Spinal cord (tissue), 10 donors: ENCODE data around the gene CCDC61. TPM values are rescaled to one million over a fixed set of nuclear protein-coding genes. Genes with fewer than 3 reads are reported as not detected.
A peak's percentile ranks its signal among the peaks of the same experiment; 100 is the strongest.

ENCODE experiments used
- DNase-seq, 6 donors: peaks; one replicate each; pipeline versions ENCODE4 v3.0.0 to v3.0.0-alpha.2; 2013 to 2015; ENCODE audit warnings: low spot score in 6 of 6, low read depth in 4 of 6
- H3K27ac ChIP-seq: one replicate; pipeline ENCODE4 v1.5.1; 2013; ENCODE audit warnings: low read depth, low read length, control low read depth
- H3K27me3 ChIP-seq: one replicate; pipeline ENCODE4 v1.6.1; 2013; ENCODE audit warnings: low read length; ENCODE audit not compliant: control insufficient read depth, insufficient read depth
- H3K36me3 ChIP-seq: one replicate; pipeline ENCODE4 v1.6.1; 2013; ENCODE audit warnings: low read length; ENCODE audit not compliant: control insufficient read depth, insufficient read depth
- H3K4me1 ChIP-seq: one replicate; pipeline ENCODE4 v1.6.1; 2013; ENCODE audit warnings: low read length; ENCODE audit not compliant: control insufficient read depth, insufficient read depth
- H3K4me3 ChIP-seq: one replicate; pipeline ENCODE4 v1.5.1; 2013; ENCODE audit warnings: low read depth, low read length, control low read depth
- H3K9me3 ChIP-seq: one replicate; pipeline ENCODE4 v1.6.1; 2013; ENCODE audit warnings: low read length; ENCODE audit not compliant: control insufficient read depth, insufficient read depth
- WGBS: methylation state at CpG from one replicate; pipeline ENCODE4 v1.1.5; 2013; ENCODE audit warnings: missing lambda C conversion rate; ENCODE audit not compliant: insufficient coverage; 5-methylcytosine and 5-hydroxymethylcytosine counted together
- polyA plus RNA-seq, 2 donors: library from polyadenylated mRNA; unstranded; fragments of 120-200 nt; gene quantifications; one replicate each; pipeline ENCODE4 v1.2.1, GENCODE V29; 2013; ENCODE audit not compliant: insufficient read length in 2 of 2
- total RNA-seq, 2 donors: library from RNA; depleted of rRNA in 1 of 2; stranded (reverse); fragments of 120-200 nt in 1 of 2; fragments of >200 nt in 1 of 2; gene quantifications; one replicate each; pipeline versions ENCODE4 v1.2.3 to v1.2.4, GENCODE V29; 2013 to 2014
- donor health status: healthy.

CCDC61 gene
- total and polyA plus RNA-seq, 4 donors: 9.4 to 21.3 (median 14.7) TPM

DNA sequence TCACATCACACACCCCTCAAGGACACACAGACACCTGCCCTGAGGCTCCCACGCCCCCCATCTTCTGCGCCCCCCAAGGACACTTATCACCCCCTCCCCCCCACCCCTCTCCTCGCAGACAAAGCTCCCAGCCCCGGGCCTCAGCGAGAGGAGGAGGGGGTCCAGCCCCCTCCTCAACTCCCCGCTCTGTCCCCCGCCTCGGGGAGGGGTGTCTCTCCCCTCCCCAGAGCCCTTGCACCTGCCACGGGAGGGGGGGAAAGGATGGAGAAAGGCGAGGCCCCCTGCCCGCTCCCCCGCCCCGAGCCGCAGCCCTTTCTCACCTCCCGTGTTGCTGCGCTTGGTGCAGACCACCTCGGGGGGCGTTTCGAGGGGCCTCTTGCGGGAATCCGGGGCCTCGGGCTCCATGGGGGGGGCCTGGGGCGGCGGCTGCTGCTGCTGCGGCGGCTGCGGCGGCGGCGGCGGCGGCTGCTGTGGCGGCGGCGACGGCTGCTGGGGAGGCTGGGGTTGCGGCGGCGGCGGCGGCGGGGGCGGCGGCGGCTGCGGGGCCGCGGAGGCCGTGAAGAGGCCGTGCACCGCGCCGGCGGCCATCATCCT, 22.2 kb upstream of the CCDC61 start:
- H3K9me3 ChIP-seq: peaks cover 1% of the 10 kb centered on the region
- no peaks in the 10 kb centered on the region for H3K27me3 ChIP-seq
- H3K4me3 ChIP-seq: peak overlapping the region; percentile 49
- H3K36me3 ChIP-seq: peaks cover 18% of the 10 kb centered on the region
- H3K27ac ChIP-seq: peak overlapping the region; percentile 35
- peak in 2 of 6 donors; percentile 56 to 66 for DNase-seq
- WGBS: 1% methylated on average over 15 of the region's 54 CpGs
- H3K4me1 ChIP-seq: peaks cover 47% of the 10 kb centered on the region

DNA sequence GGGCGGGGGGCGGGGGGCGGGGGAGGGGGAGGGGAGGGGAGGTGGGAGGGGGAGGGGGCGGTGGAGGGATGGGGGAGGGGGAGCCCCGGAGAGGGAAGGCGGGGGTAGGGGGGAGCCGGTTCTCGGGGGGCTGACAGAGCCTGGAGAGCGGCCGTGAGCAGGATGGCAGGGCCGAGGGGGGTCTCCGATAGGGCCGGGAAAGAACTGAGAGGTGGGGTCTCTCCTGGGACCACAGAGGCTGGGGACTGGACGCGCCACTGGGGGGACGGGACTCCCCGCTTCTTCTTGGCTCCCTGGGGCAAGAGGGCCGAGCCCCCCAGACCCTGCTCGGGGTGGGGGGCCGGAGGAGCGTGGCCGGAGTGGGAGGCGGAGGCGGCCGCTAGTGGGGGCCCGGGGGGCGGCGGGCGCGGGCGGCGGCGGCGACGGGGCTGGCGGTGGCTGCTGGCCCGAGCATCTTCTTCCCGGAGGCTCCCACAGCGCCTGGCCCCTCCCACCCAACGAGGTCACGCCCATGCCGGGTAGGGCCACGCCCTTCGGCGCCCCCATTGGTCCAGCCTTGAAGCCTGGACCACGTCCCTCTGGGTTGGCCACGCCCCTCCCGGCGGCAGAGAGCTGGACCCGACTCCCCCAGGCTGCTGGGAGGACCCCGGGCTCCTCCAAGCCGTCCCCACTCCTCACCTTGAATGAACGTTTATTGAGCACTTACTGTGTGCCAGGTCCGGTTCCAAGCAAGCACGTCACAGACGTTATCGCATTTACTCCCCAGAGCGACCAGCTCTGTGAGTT, 21.5 kb upstream of the CCDC61 start, which contains the start of gene NOVA2:
Gene NOVA2, minus strand, starts transcription at position 313 of the 786 bp plus-strand sequence. CDS start 514 bp downstream, outside the sequence.
- H3K9me3 ChIP-seq: peaks cover 1% of the 10 kb centered on the region
- H3K4me1 ChIP-seq: peaks cover 47% of the 10 kb centered on the region
- H3K36me3 ChIP-seq: peaks cover 15% of the 10 kb centered on the region
- H3K27ac ChIP-seq: peak within 1 kb of the TSS; percentile 68
- H3K4me3 ChIP-seq: peak within 1 kb of the TSS; percentile 61
- no peaks in the 10 kb centered on the region for H3K27me3 ChIP-seq
- peak in 5 of 6 donors; percentile 84 to 98 (median 90) for DNase-seq
- under 1% methylated on average over 53 of the region's 58 CpGs for WGBS

DNA sequence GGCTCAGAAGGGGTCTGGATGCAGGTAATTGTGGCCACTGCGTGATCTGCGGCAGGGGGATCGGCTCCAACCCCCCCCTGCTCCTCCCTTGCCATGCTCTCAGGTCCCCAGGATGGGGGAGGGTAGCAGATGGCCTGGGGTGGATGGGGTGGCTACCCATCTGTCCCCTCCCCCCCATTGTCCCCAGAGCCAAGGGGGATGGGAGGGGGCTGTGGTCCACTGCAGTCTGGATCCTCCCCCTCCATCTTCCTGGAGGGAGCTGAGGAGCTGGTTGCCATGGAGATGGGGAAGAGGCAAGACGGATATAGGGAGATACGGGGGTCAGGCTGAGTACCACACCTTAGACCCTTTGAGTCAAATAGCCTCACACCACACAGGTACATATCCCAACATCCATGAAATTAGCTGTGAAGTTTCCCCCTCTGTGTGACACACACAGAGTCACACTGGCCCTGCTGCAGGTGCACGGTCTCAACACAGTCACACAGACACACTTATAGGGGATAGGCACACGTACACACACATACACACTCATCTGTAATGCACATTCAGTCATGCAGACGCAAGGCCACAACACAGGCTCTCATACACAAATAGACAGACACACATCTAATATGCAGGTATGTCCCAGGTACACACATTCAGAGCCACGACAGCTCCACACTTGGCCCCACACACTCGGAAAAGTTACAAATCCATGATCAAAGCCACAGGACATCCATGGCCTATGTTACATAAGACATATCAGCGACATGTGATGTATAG, 19.8 kb upstream of the CCDC61 start:
- Histone ChIP-seq H3K36me3 (peaks cover 9% of the 10 kb centered on the region), H3K9me3 (peaks cover 1% of the 10 kb centered on the region), H3K27me3 (no peaks in the 10 kb centered on the region), H3K27ac (no peak overlapping the region), H3K4me1 (peaks cover 47% of the 10 kb centered on the region), H3K4me3 (no peak overlapping the region)
- WGBS: 42% methylated on average over 5 of the region's 11 CpGs
- DNase-seq: peak in 1 of 6 donors; percentile 86

DNA sequence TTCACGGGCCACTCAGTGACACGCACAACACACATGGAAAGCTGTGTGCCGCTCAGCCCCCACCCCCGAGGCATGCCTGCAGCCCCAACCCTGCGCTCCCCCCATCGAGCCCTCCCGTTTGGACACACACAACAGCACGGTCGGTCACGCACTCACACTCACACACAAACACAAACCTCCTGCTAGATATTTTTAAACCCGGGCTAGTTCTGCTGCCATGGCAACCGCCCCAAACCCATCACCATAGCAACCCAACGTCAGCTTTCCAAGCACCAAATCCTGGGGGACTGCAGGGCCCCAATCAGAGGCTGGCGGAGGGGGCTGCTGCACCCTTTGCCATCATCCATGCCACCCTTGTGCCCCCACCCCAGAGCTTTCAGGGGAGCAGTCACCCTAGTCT, 19.1 kb upstream of the CCDC61 start:
- H3K4me3 ChIP-seq: no peak overlapping the region
- 15% methylated on average over 14 of the region's 14 CpGs for WGBS
- H3K9me3 ChIP-seq: peaks cover 1% of the 10 kb centered on the region
- no peaks in the 10 kb centered on the region for H3K27me3 ChIP-seq
- peak in 5 of 6 donors; percentile 56 to 98 (median 79) for DNase-seq
- H3K4me1 ChIP-seq: peaks cover 49% of the 10 kb centered on the region
- peak overlapping the region; percentile 40 for H3K27ac ChIP-seq
- H3K36me3 ChIP-seq: peaks cover 5% of the 10 kb centered on the region

DNA sequence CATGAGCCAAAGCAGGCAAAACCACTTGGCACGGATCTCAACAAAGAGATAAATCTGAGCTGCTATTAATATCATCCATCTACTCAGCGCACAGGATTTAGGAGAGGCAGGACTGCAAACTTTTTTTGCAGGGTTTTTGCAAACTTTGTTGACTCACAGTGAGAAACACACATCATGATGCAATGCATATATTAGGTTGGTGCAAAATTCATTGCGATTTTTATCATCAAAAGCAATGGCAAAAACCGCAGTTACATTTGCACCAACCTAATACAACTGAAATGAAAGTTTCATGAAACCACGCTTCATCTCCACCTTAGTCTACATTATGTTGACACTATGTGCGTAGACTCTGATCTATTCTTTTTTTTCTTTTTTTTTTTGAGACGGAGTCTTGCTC, 17.1 kb upstream of the CCDC61 start:
- Histone ChIP-seq H3K27ac (no peak overlapping the region), H3K4me1 (peaks cover 40% of the 10 kb centered on the region), H3K27me3 (no peaks in the 10 kb centered on the region), H3K9me3 (peaks cover 1% of the 10 kb centered on the region), H3K4me3 (no peak overlapping the region), H3K36me3 (no peaks in the 10 kb centered on the region)
- DNase-seq: no peak
- WGBS: 100% methylated on average over 3 of the region's 7 CpGs

DNA sequence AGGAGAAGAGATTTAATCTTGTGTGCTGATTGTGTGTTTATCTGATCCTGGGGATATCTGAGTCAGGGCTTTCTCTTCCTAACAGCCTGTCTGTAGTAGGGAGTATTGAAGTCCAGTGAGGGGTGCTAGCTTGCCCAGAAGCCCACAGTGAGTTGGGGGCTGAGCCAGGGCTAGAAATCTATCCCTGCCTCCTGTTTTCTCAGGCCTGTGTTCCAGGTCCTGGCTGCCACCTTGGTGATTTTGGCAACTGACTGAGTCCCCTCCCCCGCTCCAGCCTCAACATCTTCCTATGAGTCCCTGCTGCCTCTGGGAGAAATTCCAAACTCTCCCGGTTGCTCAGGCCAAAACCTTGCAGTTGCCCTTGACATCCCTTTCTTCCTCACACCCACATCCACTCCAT, 13.9 kb upstream of the CCDC61 start:
- Histone ChIP-seq H3K4me3 (no peak overlapping the region), H3K4me1 (peaks cover 15% of the 10 kb centered on the region), H3K27me3 (no peaks in the 10 kb centered on the region), H3K27ac (peak overlapping the region; percentile 8), H3K9me3 (no peaks in the 10 kb centered on the region), H3K36me3 (no peaks in the 10 kb centered on the region)
- WGBS: 30% methylated on average over 2 of the region's 2 CpGs
- peak in 2 of 6 donors; percentile 50 to 82 for DNase-seq

DNA sequence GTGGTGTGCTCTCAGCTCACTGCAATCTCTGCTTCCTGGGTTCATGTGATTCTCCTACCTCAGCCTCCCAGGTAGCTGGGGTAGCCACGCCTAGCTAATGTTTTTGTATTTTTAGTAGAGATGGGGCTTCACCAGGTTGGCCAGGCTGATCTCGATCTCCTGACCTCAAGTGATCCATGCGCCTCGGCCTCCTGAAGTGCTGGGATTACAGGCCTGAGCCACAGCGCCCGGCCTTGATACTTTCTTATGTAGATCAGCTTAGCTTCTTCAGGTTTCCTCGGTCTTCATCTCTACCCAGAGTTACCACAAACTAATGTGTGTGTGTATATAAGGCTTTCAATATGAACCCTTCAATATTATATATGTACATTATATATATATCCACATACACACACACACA, 9.9 kb upstream of the CCDC61 start:
- no peak overlapping the region for H3K4me3 ChIP-seq
- no peaks in the 10 kb centered on the region for H3K27me3 ChIP-seq
- no peak overlapping the region for H3K27ac ChIP-seq
- no peak for DNase-seq
- no peaks in the 10 kb centered on the region for H3K36me3 ChIP-seq
- H3K9me3 ChIP-seq: no peaks in the 10 kb centered on the region
- H3K4me1 ChIP-seq: peaks cover 10% of the 10 kb centered on the region
- 50% methylated on average over 1 of the region's 7 CpGs for WGBS

DNA sequence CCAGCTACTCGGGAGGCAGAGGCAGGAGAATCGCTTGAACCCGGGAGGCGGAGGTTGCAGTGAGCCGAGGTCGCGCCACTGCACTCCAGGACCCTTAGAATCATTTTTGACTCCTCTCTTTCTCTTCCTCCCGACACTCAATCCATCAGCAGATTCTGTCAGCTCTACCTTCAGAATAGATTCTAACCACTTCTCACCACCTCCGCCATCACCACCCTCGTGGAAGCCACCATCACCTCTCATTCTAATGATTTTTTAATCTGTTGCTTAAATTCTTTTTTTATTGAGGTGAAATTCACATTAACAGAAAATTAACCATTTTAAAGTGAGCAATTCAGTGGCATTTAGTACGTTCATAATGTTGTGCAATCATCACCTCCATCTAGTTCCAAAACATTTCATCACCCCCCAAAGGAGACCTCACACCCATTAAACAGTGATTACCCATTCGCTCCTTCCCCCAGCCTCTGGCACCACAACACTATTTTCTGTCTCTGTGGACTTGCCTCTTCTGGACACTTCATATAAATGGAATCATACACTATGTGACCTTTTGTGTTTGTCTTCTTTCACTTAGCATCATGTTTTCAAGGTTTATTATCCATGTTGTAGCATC, 5.0 kb upstream of the CCDC61 start:
- Histone ChIP-seq H3K4me1 (no peaks in the 10 kb centered on the region), H3K9me3 (no peaks in the 10 kb centered on the region), H3K27me3 (no peaks in the 10 kb centered on the region), H3K27ac (no peak overlapping the region), H3K36me3 (no peaks in the 10 kb centered on the region), H3K4me3 (no peak overlapping the region)
- WGBS: 92% methylated on average over 10 of the region's 12 CpGs
- DNase-seq: peak in 1 of 6 donors; percentile 41

DNA sequence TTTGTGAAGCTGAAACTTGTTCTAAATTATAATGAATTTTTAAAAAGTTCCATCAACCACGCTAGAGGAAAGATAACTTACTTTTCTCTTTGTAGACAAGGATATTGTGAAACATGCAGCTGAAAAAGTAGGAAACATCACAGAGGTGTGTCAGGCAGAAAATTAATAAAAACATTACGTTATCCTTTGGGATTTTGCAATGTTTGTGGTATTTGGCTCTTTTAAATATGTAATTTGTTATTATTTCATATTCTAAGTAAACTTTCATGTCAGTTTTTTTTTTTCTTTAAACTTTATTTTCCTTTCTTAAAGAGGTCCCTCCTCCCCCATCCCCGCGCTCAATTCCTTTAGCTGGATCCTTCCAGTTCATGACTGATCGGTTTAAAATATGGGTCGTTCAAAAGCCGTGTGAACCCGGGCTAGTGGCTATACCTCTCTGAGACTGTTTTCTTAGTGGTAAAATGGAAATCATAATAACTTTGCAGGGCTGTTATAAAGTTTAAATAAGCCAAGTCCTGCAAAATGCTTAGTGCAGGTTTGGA, 740 bp upstream of the CCDC61 start:
- Histone ChIP-seq H3K27me3 (no peaks in the 10 kb centered on the region), H3K9me3 (no peaks in the 10 kb centered on the region), H3K36me3 (peaks cover 8% of the 10 kb centered on the region), H3K27ac (no peak overlapping the region), H3K4me3 (peak overlapping the region; percentile 46), H3K4me1 (peaks cover 5% of the 10 kb centered on the region)
- WGBS: 0% methylated on average over 4 of the region's 8 CpGs
- DNase-seq: no peak
